HEK293 (cell line): ENCODE results near the gene FAM181A.
A peak's percentile ranks its signal among the peaks of the same experiment; 100 is the strongest.

Source experiments
- GLI4 ChIP-seq: fragments of 450-650 bp; formaldehyde crosslinking; IDR thresholded peaks from 2 replicates; pipeline ENCODE4 v1.5.1; 2016; ENCODE audit warnings: missing biosample characterization, missing genetic modification characterization
- PRDM4 ChIP-seq: fragments of 450-650 bp; formaldehyde crosslinking; IDR thresholded peaks from 2 replicates; pipeline ENCODE4 v1.5.1; 2017; ENCODE audit warnings: missing biosample characterization, missing genetic modification characterization
- SALL2 ChIP-seq: fragments of 450-650 bp; formaldehyde crosslinking; IDR thresholded peaks from 2 replicates; pipeline ENCODE4 v1.5.0; 2017; ENCODE audit warnings: missing biosample characterization, mild to moderate bottlenecking, missing genetic modification characterization, borderline replicate concordance
- SP3 ChIP-seq: fragments of 450-650 bp; formaldehyde crosslinking; IDR thresholded peaks from 2 replicates; pipeline ENCODE4 v1.5.1; 2016; ENCODE audit warnings: missing biosample characterization, missing genetic modification characterization
- TRIM28 ChIP-seq: IDR thresholded peaks from 2 replicates; pipeline ENCODE4 v1.6.1; 2011; ENCODE audit warnings: low read length, control low read depth, borderline replicate concordance
- ZBTB49 ChIP-seq: fragments of 450-650 bp; formaldehyde crosslinking; IDR thresholded peaks from 2 replicates; pipeline ENCODE4 v1.5.1; 2016; ENCODE audit warnings: missing biosample characterization, missing genetic modification characterization, low read depth
- ZNF10 ChIP-seq: fragments of 450-650 bp; formaldehyde crosslinking; IDR thresholded peaks from 2 replicates; pipeline ENCODE4 v1.5.1; 2017; ENCODE audit warnings: missing biosample characterization, missing genetic modification characterization
- ZNF112 ChIP-seq: fragments of 450-650 bp; formaldehyde crosslinking; IDR thresholded peaks from 2 replicates; pipeline ENCODE4 v1.5.0; 2017; ENCODE audit warnings: missing biosample characterization, missing genetic modification characterization
- ZNF114 ChIP-seq: fragments of 450-650 bp; formaldehyde crosslinking; IDR thresholded peaks from 2 replicates; pipeline ENCODE4 v1.5.0; 2017; ENCODE audit warnings: missing biosample characterization, missing genetic modification characterization
- ZNF138 ChIP-seq: fragments of 450-650 bp; formaldehyde crosslinking; IDR thresholded peaks from 2 replicates; pipeline ENCODE4 v1.5.1; 2016; ENCODE audit warnings: missing biosample characterization, missing genetic modification characterization, borderline replicate concordance
- ZNF146 ChIP-seq: fragments of 450-650 bp; formaldehyde crosslinking; IDR thresholded peaks from 2 replicates; pipeline ENCODE4 v1.5.1; 2016; ENCODE audit warnings: missing biosample characterization, missing genetic modification characterization
- ZNF221 ChIP-seq: fragments of 450-650 bp; formaldehyde crosslinking; IDR thresholded peaks from 2 replicates; pipeline ENCODE4 v1.5.1; 2017; ENCODE audit warnings: missing biosample characterization, missing genetic modification characterization, borderline replicate concordance
- ZNF274 ChIP-seq, 2 experiments: fragments of 200-500 bp in 1 of 2; fragments of 450-650 bp in 1 of 2; sonication (Bioruptor generic) in 1 of 2; formaldehyde crosslinking in 1 of 2; IDR thresholded peaks; 2 replicates each; pipeline versions ENCODE4 v1.5.1 to v1.6.1; 2014 to 2016; ENCODE audit warnings: borderline replicate concordance in 1 of 2, inconsistent platforms in 1 of 2, low read length in 1 of 2, missing biosample characterization in 1 of 2, missing genetic modification characterization in 1 of 2
- ZNF302 ChIP-seq: fragments of 450-650 bp; formaldehyde crosslinking; IDR thresholded peaks from 2 replicates; pipeline ENCODE4 v1.5.1; 2016; ENCODE audit warnings: missing biosample characterization, missing genetic modification characterization, low read depth
- ZNF350 ChIP-seq: fragments of 450-650 bp; formaldehyde crosslinking; IDR thresholded peaks from 2 replicates; pipeline ENCODE4 v1.5.0; 2017; ENCODE audit warnings: missing biosample characterization, mild to moderate bottlenecking, missing genetic modification characterization
- ZNF488 ChIP-seq: fragments of 450-650 bp; formaldehyde crosslinking; IDR thresholded peaks from 2 replicates; pipeline ENCODE4 v1.5.1; 2016; ENCODE audit warnings: missing biosample characterization, missing genetic modification characterization
- ZNF561 ChIP-seq: fragments of 450-650 bp; IDR thresholded peaks from 2 replicates; pipeline ENCODE4 v1.5.1; 2018; ENCODE audit warnings: missing biosample characterization, missing genetic modification characterization, borderline replicate concordance
- ZNF629 ChIP-seq: fragments of 450-650 bp; formaldehyde crosslinking; IDR thresholded peaks from 2 replicates; pipeline ENCODE4 v1.5.1; 2017; ENCODE audit warnings: missing biosample characterization, missing genetic modification characterization
- ZNF677 ChIP-seq: fragments of 450-650 bp; IDR thresholded peaks from 2 replicates; pipeline ENCODE4 v1.5.0; 2018; ENCODE audit warnings: missing biosample characterization, mild to moderate bottlenecking, missing genetic modification characterization, moderate library complexity
- ZNF777 ChIP-seq: fragments of 450-650 bp; formaldehyde crosslinking; IDR thresholded peaks from 2 replicates; pipeline ENCODE4 v1.5.1; 2017; ENCODE audit warnings: missing biosample characterization, missing genetic modification characterization, borderline replicate concordance
- ZNF843 ChIP-seq: fragments of 450-650 bp; formaldehyde crosslinking; IDR thresholded peaks from 2 replicates; pipeline ENCODE4 v1.5.1; 2016; ENCODE audit warnings: missing biosample characterization, missing genetic modification characterization
- TF ChIP-seq, protein P1 (sequence below): fragments of 450-650 bp; formaldehyde crosslinking; IDR thresholded peaks from 2 replicates; pipeline ENCODE4 v1.5.1; 2016; ENCODE audit warnings: missing biosample characterization, missing genetic modification characterization
- TF ChIP-seq, protein P2 (sequence below): fragments of 450-650 bp; formaldehyde crosslinking; IDR thresholded peaks from 2 replicates; pipeline ENCODE4 v1.5.1; 2016; ENCODE audit warnings: missing biosample characterization, missing genetic modification characterization
- TF ChIP-seq, protein P3 (sequence below): sonication (generic); formaldehyde crosslinking; IDR thresholded peaks from 2 replicates; pipeline ENCODE4 v1.8.1; 2022; ENCODE audit warnings: mild to moderate bottlenecking, moderate library complexity, missing genetic modification reagents
- TF ChIP-seq, protein P4 (sequence below): fragments of 450-650 bp; formaldehyde crosslinking; conservative IDR thresholded peaks from 2 replicates; pipeline ENCODE4 v1.5.1; 2016; ENCODE audit warnings: low read depth, missing biosample characterization, missing genetic modification characterization

Gene FAM181A

GRCh38 chr14:93962701-93963601, 35.8 kb downstream of the FAM181A start (continued):
- TF ChIP-seq TRIM28 (peak; percentile 69; the same call in 1 of the 2 replicates), ZNF112 (tag by site-specific recombination) (no peak), ZNF146 (tag by site-specific recombination) (no peak), ZNF350 (tag by site-specific recombination) (no peak), SP3 (tag by site-specific recombination) (no peak), ZNF114 (no peak), ZNF488 (0 out of 2 replicates have a peak, but pooled peaks have one; percentile 63), ZNF561 (tag by site-specific recombination) (0 out of 2 replicates have a peak, but pooled peaks have one; percentile 34), ZNF10 (tag by site-specific recombination) (no peak), ZNF274 (IDR thresholded peaks at IDR 0.05; ENCODE audit: low read length) (no peak), ZNF274 (tag by site-specific recombination; IDR thresholded peaks at IDR 0.05; ENCODE audit: borderline replicate concordance) (no peak), ZNF843 (peak; percentile 85), ZNF221 (tag by site-specific recombination) (no peak), ZNF629 (peak; percentile 64; the same call in 1 of the 2 replicates), ZNF677 (no peak), ZNF138 (tag by site-specific recombination) (no peak), SALL2 (tag by site-specific recombination) (no peak), ZNF777 (tag by site-specific recombination) (no peak), PRDM4 (tag by site-specific recombination) (peak; percentile 26; the same call in 1 of the 2 replicates), ZNF302 (tag by site-specific recombination) (no peak), ZBTB49 (no peak), GLI4 (tag by site-specific recombination) (no peak)
- TF ChIP-seq, protein P1, sequence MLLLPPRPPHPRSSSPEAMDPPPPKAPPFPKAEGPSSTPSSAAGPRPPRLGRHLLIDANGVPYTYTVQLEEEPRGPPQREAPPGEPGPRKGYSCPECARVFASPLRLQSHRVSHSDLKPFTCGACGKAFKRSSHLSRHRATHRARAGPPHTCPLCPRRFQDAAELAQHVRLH: 0 out of 2 replicates have a peak, but pooled peaks have one; percentile 37
- TF ChIP-seq, protein P2, sequence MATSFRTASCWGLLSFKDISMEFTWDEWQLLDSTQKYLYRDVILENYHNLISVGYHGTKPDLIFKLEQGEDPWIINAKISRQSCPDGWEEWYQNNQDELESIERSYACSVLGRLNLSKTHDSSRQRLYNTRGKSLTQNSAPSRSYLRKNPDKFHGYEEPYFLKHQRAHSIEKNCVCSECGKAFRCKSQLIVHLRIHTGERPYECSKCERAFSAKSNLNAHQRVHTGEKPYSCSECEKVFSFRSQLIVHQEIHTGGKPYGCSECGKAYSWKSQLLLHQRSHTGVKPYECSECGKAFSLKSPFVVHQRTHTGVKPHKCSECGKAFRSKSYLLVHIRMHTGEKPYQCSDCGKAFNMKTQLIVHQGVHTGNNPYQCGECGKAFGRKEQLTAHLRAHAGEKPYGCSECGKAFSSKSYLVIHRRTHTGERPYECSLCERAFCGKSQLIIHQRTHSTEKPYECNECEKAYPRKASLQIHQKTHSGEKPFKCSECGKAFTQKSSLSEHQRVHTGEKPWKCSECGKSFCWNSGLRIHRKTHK: no peak
- TF ChIP-seq, protein P3, sequence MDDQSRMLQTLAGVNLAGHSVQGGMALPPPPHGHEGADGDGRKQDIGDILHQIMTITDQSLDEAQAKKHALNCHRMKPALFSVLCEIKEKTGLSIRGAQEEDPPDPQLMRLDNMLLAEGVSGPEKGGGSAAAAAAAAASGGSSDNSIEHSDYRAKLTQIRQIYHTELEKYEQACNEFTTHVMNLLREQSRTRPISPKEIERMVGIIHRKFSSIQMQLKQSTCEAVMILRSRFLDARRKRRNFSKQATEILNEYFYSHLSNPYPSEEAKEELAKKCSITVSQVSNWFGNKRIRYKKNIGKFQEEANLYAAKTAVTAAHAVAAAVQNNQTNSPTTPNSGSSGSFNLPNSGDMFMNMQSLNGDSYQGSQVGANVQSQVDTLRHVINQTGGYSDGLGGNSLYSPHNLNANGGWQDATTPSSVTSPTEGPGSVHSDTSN (CRISPR knock-in tag): no peak
- TF ChIP-seq, protein P4, sequence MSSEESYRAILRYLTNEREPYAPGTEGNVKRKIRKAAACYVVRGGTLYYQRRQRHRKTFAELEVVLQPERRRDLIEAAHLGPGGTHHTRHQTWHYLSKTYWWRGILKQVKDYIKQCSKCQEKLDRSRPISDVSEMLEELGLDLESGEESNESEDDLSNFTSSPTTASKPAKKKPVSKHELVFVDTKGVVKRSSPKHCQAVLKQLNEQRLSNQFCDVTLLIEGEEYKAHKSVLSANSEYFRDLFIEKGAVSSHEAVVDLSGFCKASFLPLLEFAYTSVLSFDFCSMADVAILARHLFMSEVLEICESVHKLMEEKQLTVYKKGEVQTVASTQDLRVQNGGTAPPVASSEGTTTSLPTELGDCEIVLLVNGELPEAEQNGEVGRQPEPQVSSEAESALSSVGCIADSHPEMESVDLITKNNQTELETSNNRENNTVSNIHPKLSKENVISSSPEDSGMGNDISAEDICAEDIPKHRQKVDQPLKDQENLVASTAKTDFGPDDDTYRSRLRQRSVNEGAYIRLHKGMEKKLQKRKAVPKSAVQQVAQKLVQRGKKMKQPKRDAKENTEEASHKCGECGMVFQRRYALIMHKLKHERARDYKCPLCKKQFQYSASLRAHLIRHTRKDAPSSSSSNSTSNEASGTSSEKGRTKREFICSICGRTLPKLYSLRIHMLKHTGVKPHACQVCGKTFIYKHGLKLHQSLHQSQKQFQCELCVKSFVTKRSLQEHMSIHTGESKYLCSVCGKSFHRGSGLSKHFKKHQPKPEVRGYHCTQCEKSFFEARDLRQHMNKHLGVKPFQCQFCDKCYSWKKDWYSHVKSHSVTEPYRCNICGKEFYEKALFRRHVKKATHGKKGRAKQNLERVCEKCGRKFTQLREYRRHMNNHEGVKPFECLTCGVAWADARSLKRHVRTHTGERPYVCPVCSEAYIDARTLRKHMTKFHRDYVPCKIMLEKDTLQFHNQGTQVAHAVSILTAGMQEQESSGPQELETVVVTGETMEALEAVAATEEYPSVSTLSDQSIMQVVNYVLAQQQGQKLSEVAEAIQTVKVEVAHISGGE (tag by site-specific recombination): no peak
